AG09319 (cell line): ENCODE data around the gene IMPACT.
A peak's percentile ranks its signal among the peaks of the same experiment; 100 is the strongest.

Experiments used
- DNase-seq: peaks from one replicate; pipeline ENCODE4 v3.0.0-alpha.2; 2010; ENCODE audit warnings: low read depth; ENCODE audit errors: extremely low read depth
- TF ChIP-seq, protein P1 (sequence below): IDR thresholded peaks from 2 replicates; pipeline ENCODE4 v1.5.1; 2011; ENCODE audit warnings: low read depth, mild to moderate bottlenecking, inconsistent platforms, low read length, moderate library complexity

IMPACT gene

DNA sequence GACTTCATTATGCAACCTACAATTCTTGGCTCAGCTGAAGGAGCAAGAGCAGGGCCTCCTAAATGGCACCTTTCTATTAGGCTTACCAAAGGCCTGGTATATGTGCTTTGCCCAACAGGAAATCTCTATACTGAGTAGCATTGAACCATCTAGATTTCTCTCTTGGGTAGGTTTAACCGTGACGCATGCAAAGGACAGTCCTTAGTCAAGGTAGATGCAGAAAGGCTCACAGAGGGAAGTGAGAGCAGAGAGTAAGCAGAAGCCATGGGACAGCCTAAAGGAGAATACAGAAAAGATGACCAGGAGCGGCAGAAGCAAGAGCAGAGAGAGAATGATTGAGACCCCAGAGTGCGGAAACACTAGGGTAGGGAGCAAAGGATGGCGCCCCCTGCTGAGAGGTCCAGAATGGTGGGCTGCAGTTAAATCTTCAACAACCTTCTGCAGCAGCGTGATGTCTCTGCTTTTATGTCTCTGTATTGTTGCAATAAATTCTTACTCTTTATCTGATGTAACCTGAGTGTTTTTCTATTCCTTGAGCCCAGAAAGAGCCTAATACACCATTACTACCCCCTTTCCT, 24.2 kb upstream of the IMPACT start:
- TF ChIP-seq, protein P1, sequence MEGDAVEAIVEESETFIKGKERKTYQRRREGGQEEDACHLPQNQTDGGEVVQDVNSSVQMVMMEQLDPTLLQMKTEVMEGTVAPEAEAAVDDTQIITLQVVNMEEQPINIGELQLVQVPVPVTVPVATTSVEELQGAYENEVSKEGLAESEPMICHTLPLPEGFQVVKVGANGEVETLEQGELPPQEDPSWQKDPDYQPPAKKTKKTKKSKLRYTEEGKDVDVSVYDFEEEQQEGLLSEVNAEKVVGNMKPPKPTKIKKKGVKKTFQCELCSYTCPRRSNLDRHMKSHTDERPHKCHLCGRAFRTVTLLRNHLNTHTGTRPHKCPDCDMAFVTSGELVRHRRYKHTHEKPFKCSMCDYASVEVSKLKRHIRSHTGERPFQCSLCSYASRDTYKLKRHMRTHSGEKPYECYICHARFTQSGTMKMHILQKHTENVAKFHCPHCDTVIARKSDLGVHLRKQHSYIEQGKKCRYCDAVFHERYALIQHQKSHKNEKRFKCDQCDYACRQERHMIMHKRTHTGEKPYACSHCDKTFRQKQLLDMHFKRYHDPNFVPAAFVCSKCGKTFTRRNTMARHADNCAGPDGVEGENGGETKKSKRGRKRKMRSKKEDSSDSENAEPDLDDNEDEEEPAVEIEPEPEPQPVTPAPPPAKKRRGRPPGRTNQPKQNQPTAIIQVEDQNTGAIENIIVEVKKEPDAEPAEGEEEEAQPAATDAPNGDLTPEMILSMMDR = peak; percentile 11
- DNase-seq = no peak

DNA sequence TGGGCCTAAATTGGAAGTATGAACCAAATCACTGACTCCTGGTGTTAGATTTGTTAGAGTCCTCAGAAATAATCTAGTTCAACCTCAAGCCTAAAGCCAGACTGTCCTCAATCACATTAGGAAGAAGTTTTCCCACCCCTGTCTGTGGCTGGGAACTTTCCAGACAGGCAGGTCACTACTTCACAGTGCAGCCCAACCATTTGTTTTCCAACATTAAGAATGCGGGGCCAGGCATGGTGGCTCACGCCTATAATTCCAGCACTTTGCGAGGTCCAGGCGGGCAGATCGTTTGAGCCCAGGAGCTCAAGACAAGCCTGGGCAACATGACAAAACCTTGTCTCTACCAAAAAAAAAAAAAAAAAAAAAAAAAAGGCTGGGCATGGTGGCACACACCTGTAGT, 23.4 kb upstream of the IMPACT start:
- DNase-seq = no peak
- TF ChIP-seq, protein P1 = no peak

DNA sequence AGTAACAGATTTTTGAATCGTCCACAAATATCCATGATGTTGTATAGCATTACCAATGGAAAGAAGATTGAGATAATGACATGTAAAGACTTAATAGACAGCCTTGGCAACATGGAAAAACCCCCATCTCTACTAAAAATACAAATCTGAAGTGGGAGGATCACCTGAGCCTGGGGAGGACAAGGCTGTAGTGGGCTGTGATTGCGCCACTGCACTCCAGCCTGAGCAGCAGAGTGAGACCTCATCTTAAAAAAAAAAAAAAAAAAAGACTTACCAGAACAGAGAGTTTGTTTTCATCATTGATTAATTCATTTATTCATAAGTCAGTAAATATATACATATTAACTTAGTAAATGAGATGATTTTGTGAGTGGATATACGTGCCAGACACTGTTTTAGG, 21.9 kb upstream of the IMPACT start:
- DNase-seq = no peak
- TF ChIP-seq, protein P1 = no peak

DNA sequence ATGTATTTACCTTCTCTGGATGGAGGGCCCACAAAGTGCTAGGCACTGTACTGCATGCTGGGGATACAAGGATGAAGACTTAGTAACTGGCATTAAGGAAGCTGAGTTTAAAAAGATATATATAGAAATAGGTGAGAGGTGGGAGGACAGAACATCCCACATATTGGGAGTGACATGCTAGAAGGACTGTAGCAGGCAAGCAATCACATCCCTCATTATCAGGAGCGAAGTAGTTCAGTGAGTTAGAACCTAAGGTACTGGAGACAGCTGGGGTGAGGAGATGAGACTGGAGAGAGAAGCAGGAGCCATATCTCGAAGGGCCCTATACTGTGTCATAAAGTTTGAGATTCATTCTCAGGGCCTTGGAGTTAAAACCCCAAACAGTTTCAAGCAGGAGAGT, 18.0 kb upstream of the IMPACT start:
- TF ChIP-seq, protein P1 = no peak

DNA sequence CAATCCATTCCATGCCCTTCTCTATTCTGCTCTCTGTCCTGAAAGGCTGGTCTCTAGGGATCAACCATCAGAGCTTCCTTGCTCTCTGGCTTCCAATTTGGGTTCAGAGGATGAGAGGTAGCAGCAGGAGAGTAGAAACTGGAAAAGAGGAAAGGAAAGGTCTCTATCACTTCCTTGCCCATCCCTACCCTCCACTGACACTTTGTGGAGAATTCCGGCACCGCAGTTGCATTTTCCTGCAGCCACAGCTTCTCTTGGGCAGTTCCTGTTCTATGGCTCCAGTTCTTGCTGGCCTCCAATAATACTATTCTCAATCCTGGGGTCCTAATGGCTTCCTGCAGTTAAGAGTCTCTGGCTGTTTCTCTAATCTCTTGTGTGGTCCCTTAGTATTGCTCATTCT, 13.3 kb upstream of the IMPACT start:
- no peak for DNase-seq
- TF ChIP-seq, protein P1 = peak; percentile 70

More for the DNA sequence above, 18.0 kb upstream of the IMPACT start:
- DNase-seq = no peak

DNA sequence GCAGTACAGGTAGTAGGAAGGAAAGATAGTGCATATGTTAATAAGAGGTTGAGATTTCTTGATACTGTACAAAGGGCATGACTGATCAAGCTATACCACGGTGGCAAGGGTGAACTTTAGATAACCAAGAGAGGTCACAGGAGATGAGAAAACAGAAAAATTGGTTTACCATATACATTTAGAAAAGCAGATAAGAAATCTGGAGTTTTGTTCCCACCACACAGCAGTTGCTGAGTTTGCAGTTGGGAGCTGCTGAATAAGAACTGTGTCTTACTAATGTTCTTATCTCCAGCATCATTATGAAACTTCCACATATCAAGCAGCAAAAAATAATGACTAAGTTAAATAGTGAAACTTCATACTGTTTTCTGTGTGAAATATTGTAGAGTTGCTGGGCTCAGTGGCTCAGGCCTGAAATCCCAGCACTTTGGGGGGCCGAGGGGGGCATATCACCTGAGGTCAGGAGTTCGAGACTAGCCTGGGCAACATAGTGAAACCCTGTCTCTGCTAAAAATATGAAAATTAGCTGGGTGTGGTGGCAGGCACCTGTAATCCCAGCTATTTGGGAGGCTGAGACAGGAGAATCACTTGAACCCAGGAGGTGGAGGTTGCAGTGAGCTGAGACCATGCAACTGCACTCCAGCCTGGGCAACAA, 12.0 kb upstream of the IMPACT start:
- TF ChIP-seq, protein P1 = no peak

DNA sequence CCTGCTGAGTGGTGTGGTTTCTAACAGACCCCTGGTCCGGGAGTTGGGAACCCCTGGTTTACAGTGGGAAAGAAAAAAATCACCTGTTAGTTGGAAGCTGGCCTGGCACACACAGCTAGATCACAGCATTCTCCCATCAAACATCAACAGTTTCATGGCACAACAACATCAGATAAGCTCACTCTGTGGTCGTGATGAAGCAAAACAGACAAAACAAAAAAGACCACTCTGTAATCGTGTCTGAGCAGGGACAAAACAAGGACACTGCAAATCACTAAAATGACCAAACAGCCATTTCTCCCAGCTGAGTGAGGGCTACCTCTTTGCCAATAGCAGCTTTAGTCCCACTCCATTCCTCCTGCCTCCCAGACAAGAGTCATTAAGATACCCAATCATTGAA, 9.0 kb upstream of the IMPACT start:
- DNase-seq = no peak
- TF ChIP-seq, protein P1 = no peak

More for the DNA sequence above, 12.0 kb upstream of the IMPACT start:
- no peak for DNase-seq
